Epithelial cell of proximal tubule (primary cell): ENCODE results near the gene USB1. TPM values are rescaled to one million over a fixed set of nuclear protein-coding genes. Genes with fewer than 3 reads are reported as not detected.

ENCODE experiments used
- DNase-seq: peaks from one replicate; pipeline ENCODE4 v3.0.0-alpha.2; 2011; ENCODE audit warnings: low read depth
- H3K4me3 ChIP-seq: 2 replicates; pipeline ENCODE4 v1.5.1; 2011; ENCODE audit warnings: low read depth, mild to moderate bottlenecking, low read length
- CTCF ChIP-seq: conservative IDR thresholded peaks from 2 replicates; pipeline ENCODE4 v1.5.1; 2012; ENCODE audit warnings: low read depth, mild to moderate bottlenecking, low read length
- total RNA-seq: library from RNA; depleted of rRNA; stranded (reverse); fragments of >200 nt; gene quantifications from 2 replicates; pipeline ENCODE4 v1.2.3, GENCODE V29; 2015

USB1 gene, protein sequence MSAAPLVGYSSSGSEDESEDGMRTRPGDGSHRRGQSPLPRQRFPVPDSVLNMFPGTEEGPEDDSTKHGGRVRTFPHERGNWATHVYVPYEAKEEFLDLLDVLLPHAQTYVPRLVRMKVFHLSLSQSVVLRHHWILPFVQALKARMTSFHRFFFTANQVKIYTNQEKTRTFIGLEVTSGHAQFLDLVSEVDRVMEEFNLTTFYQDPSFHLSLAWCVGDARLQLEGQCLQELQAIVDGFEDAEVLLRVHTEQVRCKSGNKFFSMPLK
- 25.4 and 31.2 TPM in 2 replicates for total RNA-seq

DNA sequence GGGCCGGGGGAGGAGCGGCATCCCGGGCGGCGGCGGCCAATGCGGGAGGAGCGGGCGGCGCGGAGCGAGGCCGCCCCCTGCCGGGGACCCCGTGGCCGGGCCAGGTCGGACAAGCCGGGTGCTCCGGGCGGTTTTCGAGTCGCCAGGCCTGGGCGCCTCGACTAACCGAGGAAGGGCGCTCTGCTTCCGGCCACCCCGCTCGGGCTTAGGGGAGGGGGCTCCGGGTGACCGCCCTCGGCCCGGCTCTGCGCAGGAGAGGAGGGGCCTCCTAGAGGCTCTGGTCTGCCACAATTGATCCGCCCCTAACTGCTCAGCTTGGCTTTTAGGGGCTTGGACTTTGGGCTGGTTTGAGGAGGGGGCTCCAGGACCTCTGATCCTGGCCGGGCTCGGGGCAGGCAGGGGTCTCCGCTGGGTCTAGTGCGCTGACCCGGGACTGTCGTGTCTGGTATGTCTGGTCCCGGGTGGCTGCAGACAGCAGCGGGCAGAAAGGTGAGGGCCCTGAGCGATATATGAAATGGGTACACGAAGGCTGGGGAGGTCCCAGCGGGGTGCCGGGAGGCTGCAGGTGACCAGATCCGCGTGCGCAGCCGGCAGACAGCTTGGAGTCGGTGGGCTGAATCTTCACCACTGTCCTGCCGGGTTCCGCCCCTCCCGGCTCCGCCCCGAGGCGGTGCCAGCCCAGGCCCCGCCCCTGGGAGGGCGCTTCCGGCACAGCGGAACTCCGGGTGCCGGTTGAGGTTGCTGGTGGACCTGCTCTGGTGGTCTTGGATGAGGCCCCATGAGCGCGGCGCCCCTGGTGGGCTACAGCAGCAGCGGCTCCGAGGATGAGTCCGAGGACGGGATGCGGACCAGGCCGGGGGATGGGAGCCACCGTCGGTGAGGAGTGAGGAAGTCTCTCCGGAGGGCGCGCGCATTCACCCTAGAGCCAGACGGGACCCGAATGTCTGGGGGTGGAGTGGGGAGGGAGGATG lies at the start of gene USB1:
USB1 (plus strand) TSS at position 702 of the 971 bp plus-strand sequence; CDS start at position 779, 77 bp downstream.
- DNase-seq = no peak
- H3K4me3 ChIP-seq = peak within 1 kb of the TSS; percentile 96

GRCh38 chr16:57952909-57953308 lies 48.3 kb upstream of the USB1 start:
- H3K4me3 ChIP-seq = no peak overlapping the region
- DNase-seq = no peak
- no peak for TF ChIP-seq CTCF

More for the DNA sequence above, at the start of gene USB1:
- peak; percentile 55 for TF ChIP-seq CTCF

DNA sequence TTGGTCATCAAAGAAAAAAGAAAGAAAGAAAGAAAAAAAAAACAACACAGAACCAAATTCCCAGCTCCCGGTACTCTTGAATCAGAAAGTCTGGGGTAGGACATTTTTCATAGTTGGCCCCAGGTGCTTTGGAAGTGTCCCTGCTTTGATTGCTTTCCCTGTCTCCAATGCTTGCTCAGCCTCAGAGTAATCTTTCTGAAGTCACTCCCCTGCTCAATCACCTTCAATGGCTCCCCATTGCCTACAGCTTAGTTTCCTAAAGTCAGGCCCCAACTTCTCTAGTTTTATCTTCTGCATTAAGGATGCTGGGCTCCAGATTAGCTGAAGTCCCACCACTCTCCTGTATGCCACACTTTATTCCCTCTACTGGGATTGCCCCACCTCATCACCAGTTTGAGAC lies 47.4 kb upstream of the USB1 start:
- DNase-seq = no peak
- no peak for TF ChIP-seq CTCF
- H3K4me3 ChIP-seq = no peak overlapping the region

DNA sequence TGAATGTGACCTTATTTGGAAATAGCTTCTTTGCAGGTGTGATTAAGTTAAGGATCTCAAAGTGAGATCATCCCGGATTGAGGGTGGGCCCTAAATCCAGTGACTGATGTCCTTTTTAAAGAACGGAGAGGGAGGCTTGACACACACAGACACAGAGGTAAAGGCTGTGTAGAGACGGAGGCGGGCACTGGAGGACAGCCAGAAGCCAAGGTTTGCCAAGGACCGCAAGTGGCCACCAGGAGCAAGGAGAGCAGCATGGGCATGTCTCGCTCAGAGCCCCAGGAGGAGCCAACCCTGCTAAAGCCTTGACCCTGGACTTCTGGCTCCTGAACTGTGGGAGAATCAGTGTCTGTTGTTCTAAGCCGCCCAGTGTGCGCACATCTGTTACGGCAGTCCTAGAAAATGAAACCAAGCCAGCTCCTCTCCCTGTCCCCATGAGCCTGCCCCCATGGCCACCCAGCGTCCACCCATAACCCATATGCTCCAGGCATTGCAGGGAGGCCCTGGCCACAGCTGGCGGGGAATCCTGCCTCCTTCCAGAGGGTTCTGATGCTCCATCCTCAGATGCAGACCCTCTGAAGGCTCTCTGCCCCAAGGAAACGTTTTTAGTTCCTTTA lies 45.5 kb upstream of the USB1 start:
- peak; percentile 23 for TF ChIP-seq CTCF
- no peak for DNase-seq
- no peak overlapping the region for H3K4me3 ChIP-seq

DNA sequence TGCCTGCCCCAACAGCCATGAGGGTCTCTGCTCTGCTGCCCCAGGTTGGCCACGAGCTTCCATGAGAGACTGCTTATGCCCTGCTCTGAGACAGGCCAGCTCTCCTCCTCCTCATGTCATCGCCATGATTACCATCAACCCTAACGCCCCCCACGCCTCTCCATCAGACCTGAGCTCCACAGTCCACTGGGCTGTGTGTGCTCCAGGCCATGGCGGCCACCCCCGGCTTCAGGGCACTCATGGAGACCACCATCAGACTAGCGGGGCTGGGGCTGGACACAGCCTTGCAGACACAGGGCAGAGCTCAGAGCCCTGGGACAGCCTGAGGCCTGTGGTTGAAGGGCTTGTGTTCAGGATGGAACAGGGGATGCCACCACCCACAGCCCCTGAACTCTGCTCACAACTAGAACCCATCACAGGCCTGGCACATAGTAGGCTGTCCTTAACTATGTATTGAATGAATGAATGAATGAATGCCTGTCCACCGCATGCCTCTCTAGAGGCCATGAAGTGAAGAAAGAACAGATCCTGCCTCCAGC lies 44.9 kb upstream of the USB1 start:
- TF ChIP-seq CTCF = no peak
- no peak overlapping the region for H3K4me3 ChIP-seq
- no peak for DNase-seq

DNA sequence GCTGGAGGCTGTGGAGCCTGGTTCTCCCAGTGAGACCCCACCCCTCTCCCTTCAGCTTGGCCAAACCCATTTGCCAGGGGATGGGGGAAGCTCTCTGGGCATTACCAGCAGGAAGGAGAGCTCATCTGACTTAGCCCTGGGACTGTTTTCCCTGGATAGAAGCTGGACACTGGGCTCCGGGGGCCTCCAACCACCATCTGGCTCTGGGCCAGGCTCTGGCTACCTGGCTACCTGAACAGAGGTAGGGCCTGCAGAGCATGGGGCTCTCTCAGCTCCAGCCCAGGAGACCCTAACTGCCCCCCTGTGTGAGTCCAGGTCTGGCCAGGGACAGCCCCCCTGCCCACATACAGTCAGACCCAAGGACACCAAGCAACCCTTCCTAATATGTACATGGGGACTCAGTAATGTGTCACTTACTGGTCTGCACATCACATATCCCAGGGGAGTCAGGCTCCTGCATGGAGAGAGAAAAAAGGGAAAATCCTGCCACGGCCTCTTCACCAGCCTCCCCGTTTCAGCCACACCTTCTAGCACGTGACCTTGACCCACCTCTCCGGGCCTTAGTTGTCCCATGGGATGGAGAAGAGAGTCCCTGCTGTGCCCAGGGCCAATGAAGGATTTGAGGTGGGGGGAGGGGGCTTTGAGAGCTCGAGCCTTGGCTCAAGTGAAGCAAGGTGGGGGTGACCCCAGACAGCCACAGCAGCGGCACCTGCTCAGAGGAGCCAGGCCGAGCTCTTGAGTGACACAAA lies 44.1 kb upstream of the USB1 start:
- DNase-seq = no peak
- TF ChIP-seq CTCF = no peak
- H3K4me3 ChIP-seq = no peak overlapping the region
